Measurements from ENCODE around the gene CABLES1.

The CABLES1 gene

GRCh38 chr18:23189099-23189498 is 53.8 kb downstream of the CABLES1 start:
- ATAC-seq (ENCODE audit: insufficient read depth, low read depth) (no peak), DNase-seq (no peak)
- Histone ChIP-seq H3K4me1 (ENCODE audit: insufficient read depth, low read length) (peaks cover 25% of the 10 kb centered on the region), H2AFZ (ENCODE audit: low read depth, low read length) (no peak overlapping the region), H3K36me3 (ENCODE audit: insufficient read depth, low read length) (no peaks in the 10 kb centered on the region), H3K9me3 (ENCODE audit: insufficient read depth, low read length, severe bottlenecking) (no peaks in the 10 kb centered on the region), H4K20me1 (ENCODE audit: insufficient read depth, low read length) (peaks cover 2% of the 10 kb centered on the region; the same call in 1 of the 2 replicates), H3K4me3 (ENCODE audit: low read depth in 1 of 2, low read length in 2 of 2) (no peak overlapping the region), H3K27ac (ENCODE audit: low read length) (no peak overlapping the region), H3K79me2 (ENCODE audit: insufficient read depth, low read length) (no peaks in the 10 kb centered on the region), H3K9ac (ENCODE audit: low read depth, low read length) (no peak overlapping the region), H3K27me3 (ENCODE audit: insufficient read depth, low read length, poor library complexity) (no peaks in the 10 kb centered on the region), H3K4me2 (ENCODE audit: insufficient read depth, low read length) (no peak overlapping the region)
- no peak for TF ChIP-seq CTCF (IDR thresholded peaks at IDR 0.05; ENCODE audit: borderline replicate concordance, extremely low read depth, low read length, poor library complexity, severe bottlenecking)
- TF ChIP-seq EZH2 (IDR thresholded peaks at IDR 0.05; ENCODE audit: borderline replicate concordance, low read depth, low read length, severe bottlenecking), result no peak

- no peaks in the 10 kb centered on the region for H3K79me2 ChIP-seq (ENCODE audit: insufficient read depth, low read length)
- ATAC-seq (ENCODE audit: insufficient read depth, low read depth) (no peak), DNase-seq (no peak)
- H3K4me2 ChIP-seq (ENCODE audit: insufficient read depth, low read length), result no peak overlapping the region
- no peak overlapping the region for H2AFZ ChIP-seq (ENCODE audit: low read depth, low read length)
- H3K27ac ChIP-seq (ENCODE audit: low read length), result no peak overlapping the region
- H3K4me3 ChIP-seq (ENCODE audit: low read depth in 1 of 2, low read length in 2 of 2), result no peak overlapping the region
- H3K36me3 ChIP-seq (ENCODE audit: insufficient read depth, low read length), result no peaks in the 10 kb centered on the region
- TF ChIP-seq EZH2 (IDR thresholded peaks at IDR 0.05; ENCODE audit: borderline replicate concordance, low read depth, low read length, severe bottlenecking), result no peak
- TF ChIP-seq CTCF (IDR thresholded peaks at IDR 0.05; ENCODE audit: borderline replicate concordance, extremely low read depth, low read length, poor library complexity, severe bottlenecking), result no peak
- H4K20me1 ChIP-seq (ENCODE audit: insufficient read depth, low read length), result peaks cover 2% of the 10 kb centered on the region; the same call in 1 of the 2 replicates
- H3K4me1 ChIP-seq (ENCODE audit: insufficient read depth, low read length), result peaks cover 25% of the 10 kb centered on the region
- no peak overlapping the region for H3K9ac ChIP-seq (ENCODE audit: low read depth, low read length)
- no peaks in the 10 kb centered on the region for H3K27me3 ChIP-seq (ENCODE audit: insufficient read depth, low read length, poor library complexity)
- H3K9me3 ChIP-seq (ENCODE audit: insufficient read depth, low read length, severe bottlenecking), result no peaks in the 10 kb centered on the region
Measured at GRCh38 chr18:23189768-23190661, 54.7 kb downstream of the CABLES1 start.

- peaks cover 2% of the 10 kb centered on the region; the same call in 1 of the 2 replicates for H4K20me1 ChIP-seq (ENCODE audit: insufficient read depth, low read length)
- H3K27ac ChIP-seq (ENCODE audit: low read length), result no peak overlapping the region
- no peak overlapping the region for H3K4me2 ChIP-seq (ENCODE audit: insufficient read depth, low read length)
Measured at GRCh38 chr18:23191232-23191631, 55.9 kb downstream of the CABLES1 start.

More at GRCh38 chr18:23191232-23191631, 55.9 kb downstream of the CABLES1 start:
- DNase-seq (no peak), ATAC-seq (ENCODE audit: insufficient read depth, low read depth) (no peak)
- H3K4me3 ChIP-seq (ENCODE audit: low read depth in 1 of 2, low read length in 2 of 2), result no peak overlapping the region
- H2AFZ ChIP-seq (ENCODE audit: low read depth, low read length), result no peak overlapping the region
- no peaks in the 10 kb centered on the region for H3K36me3 ChIP-seq (ENCODE audit: insufficient read depth, low read length)
- H3K9me3 ChIP-seq (ENCODE audit: insufficient read depth, low read length, severe bottlenecking), result no peaks in the 10 kb centered on the region
- no peaks in the 10 kb centered on the region for H3K27me3 ChIP-seq (ENCODE audit: insufficient read depth, low read length, poor library complexity)
- no peak overlapping the region for H3K9ac ChIP-seq (ENCODE audit: low read depth, low read length)
- TF ChIP-seq CTCF (IDR thresholded peaks at IDR 0.05; ENCODE audit: borderline replicate concordance, extremely low read depth, low read length, poor library complexity, severe bottlenecking), result no peak
- TF ChIP-seq EZH2 (IDR thresholded peaks at IDR 0.05; ENCODE audit: borderline replicate concordance, low read depth, low read length, severe bottlenecking), result no peak
- peaks cover 25% of the 10 kb centered on the region for H3K4me1 ChIP-seq (ENCODE audit: insufficient read depth, low read length)
- no peaks in the 10 kb centered on the region for H3K79me2 ChIP-seq (ENCODE audit: insufficient read depth, low read length)
